ENCODE results near the gene IDH2. TPM values are rescaled to one million over a fixed set of nuclear protein-coding genes. Genes with fewer than 3 reads are reported as not detected.

Gene IDH2
- total and polyA plus RNA-seq, 10 of the 15 experiments (the other 5 are each of a cell fraction or from before 2014, with no cell fraction given) = 2.3 to 358 (median 242) TPM

GRCh38 chr15:90103701-90104329 is 1.5 kb upstream of the IDH2 start:
- H3K27ac ChIP-seq (ENCODE audit: control insufficient read depth, insufficient read depth) = no peak overlapping the region
- no peak for TF ChIP-seq BRCA1 (IDR thresholded peaks at IDR 0.05; ENCODE audit: low read depth, low read length)
- TF ChIP-seq ELK1 (IDR thresholded peaks at IDR 0.05; ENCODE audit: low read depth, low read length) = no peak
- TF ChIP-seq ZNF622 (IDR thresholded peaks at IDR 0.05) = no peak
- no peak for TF ChIP-seq FOXM1 (IDR thresholded peaks at IDR 0.05; ENCODE audit: low read depth, low read length)
- TF ChIP-seq RCOR1 (conservative IDR thresholded peaks at IDR 0.05; ENCODE audit: low read depth, low read length) = no peak
- no peak for TF ChIP-seq NFYB (IDR thresholded peaks at IDR 0.05; ENCODE audit: insufficient read depth, low read depth, low read length)
- no peak for TF ChIP-seq RBBP5 (conservative IDR thresholded peaks at IDR 0.05)
- no peak for TF ChIP-seq EGR1 (IDR thresholded peaks at IDR 0.05; ENCODE audit: borderline replicate concordance in 1 of 2, low read depth in 2 of 2, low read length in 2 of 2)
- no peak for TF ChIP-seq PKNOX1 (IDR thresholded peaks at IDR 0.05)
- no peak for TF ChIP-seq CBX3 (IDR thresholded peaks at IDR 0.05; ENCODE audit: borderline replicate concordance, low read depth)
- no peak for TF ChIP-seq YBX1 (IDR thresholded peaks at IDR 0.05)
- TF ChIP-seq RFX5 (IDR thresholded peaks at IDR 0.05; ENCODE audit: low read depth, low read length) = no peak
- no peak for TF ChIP-seq CHD2 (IDR thresholded peaks at IDR 0.05; ENCODE audit: borderline replicate concordance, low read depth, low read length)
- no peak for TF ChIP-seq IRF5 (IDR thresholded peaks at IDR 0.05; ENCODE audit: borderline replicate concordance)
- no peak for TF ChIP-seq ETV6 (conservative IDR thresholded peaks at IDR 0.05 in 1 of 2, IDR thresholded peaks at IDR 0.05 in 1 of 2; ENCODE audit: borderline replicate concordance in 1 of 2, low read depth in 1 of 2)
- TF ChIP-seq KLF5 (IDR thresholded peaks at IDR 0.05; ENCODE audit: partially characterized antibody) = no peak
- no peak for TF ChIP-seq POLR2AphosphoS2 (IDR thresholded peaks at IDR 0.05; ENCODE audit: low read depth, low read length)
- no peak for TF ChIP-seq MYB (IDR thresholded peaks at IDR 0.05; ENCODE audit: borderline replicate concordance, low read depth, low read length)
- H3K27me3 ChIP-seq (replicated peaks in 1 of 2; ENCODE audit: control insufficient read depth in 2 of 2, insufficient read depth in 2 of 2, low read length in 1 of 2) = no peaks in the 10 kb centered on the region
- in situ Hi-C loops (cut with MboI) (no loop called here), intact Hi-C loops (cut with micrococcal nuclease; ENCODE audit: unreplicated experiment) (no loop called here)
- ChIA-PET POLR2A (interaction anchor here (1.0 kb wide), 1 partner anchor 21 kb away, joined by 3 read pairs; no protein-coding TSS in a partner anchor), CTCF (interaction anchor here (1.2 to 2.8 kb wide), 3 partner anchors 17 to 132 kb away, joined by 3 to 10 read pairs (median 8); no protein-coding TSS in a partner anchor), SMC1A (ENCODE audit: uncharacterized antibody, unreplicated experiment) (no interaction called here), RAD21 (ENCODE audit: unreplicated experiment) (no interaction called here)
- H3K4me3 ChIP-seq = no peak overlapping the region
- H3K9me3 ChIP-seq (replicated peaks; ENCODE audit: control insufficient read depth, insufficient read depth, low read length) = no peaks in the 10 kb centered on the region
- H3K4me2 ChIP-seq (ENCODE audit: control insufficient read depth, insufficient read depth) = no peak overlapping the region
- peaks cover 34% of the 10 kb centered on the region for H3K79me2 ChIP-seq (ENCODE audit: control insufficient read depth, insufficient read depth, low read length)
- peaks cover 22% of the 10 kb centered on the region for H3K4me1 ChIP-seq (ENCODE audit: control insufficient read depth, insufficient read depth, low read length)
- no peak overlapping the region for H3K9ac ChIP-seq (ENCODE audit: control insufficient read depth, insufficient read depth, low read length)
- H2AFZ ChIP-seq (ENCODE audit: control insufficient read depth, low read depth, low read length) = no peak overlapping the region
- WGBS (ENCODE audit: insufficient coverage, insufficient replicate concordance, low lambda C conversion rate, missing lambda C conversion rate) = 85% methylated on average over 5 of the region's 5 CpGs
- FAIRE-seq (no peak), ATAC-seq (no peak), DNase-seq (ENCODE audit: low read depth, low spot score) (no peak)
- H3K36me3 ChIP-seq (ENCODE audit: control insufficient read depth in 2 of 2, insufficient read depth in 2 of 2, low read length in 1 of 2) = no peaks in the 10 kb centered on the region
- no TSS peak for BruUV-seq (replicated peaks)
- H4K20me1 ChIP-seq (ENCODE audit: control insufficient read depth, insufficient read depth) = no peaks in the 10 kb centered on the region

All from GM12878 (cell line).